Cardiac fibroblast (primary cell): ENCODE data around the gene HEATR9.

Experiments used
- DNase-seq, 2 donors: peaks; one replicate each; pipeline versions ENCODE4 v3.0.0 to v3.0.0-alpha.2; 2010; ENCODE audit warnings: low read depth in 2 of 2
- H3K4me3 ChIP-seq, 2 donors: replicated peaks in 1 of 2; 1 replicate in 1 of 2; 2 replicates in 1 of 2; pipeline ENCODE4 v1.5.1; 2011; ENCODE audit warnings: low read depth in 2 of 2, low read length in 2 of 2, mild to moderate bottlenecking in 2 of 2, moderate library complexity in 1 of 2
- TF ChIP-seq, protein P1 (sequence below): IDR thresholded peaks from one replicate; pipeline ENCODE4 v1.5.1; 2011; ENCODE audit warnings: low read depth, mild to moderate bottlenecking, low read length, inconsistent platforms

The HEATR9 gene, protein sequence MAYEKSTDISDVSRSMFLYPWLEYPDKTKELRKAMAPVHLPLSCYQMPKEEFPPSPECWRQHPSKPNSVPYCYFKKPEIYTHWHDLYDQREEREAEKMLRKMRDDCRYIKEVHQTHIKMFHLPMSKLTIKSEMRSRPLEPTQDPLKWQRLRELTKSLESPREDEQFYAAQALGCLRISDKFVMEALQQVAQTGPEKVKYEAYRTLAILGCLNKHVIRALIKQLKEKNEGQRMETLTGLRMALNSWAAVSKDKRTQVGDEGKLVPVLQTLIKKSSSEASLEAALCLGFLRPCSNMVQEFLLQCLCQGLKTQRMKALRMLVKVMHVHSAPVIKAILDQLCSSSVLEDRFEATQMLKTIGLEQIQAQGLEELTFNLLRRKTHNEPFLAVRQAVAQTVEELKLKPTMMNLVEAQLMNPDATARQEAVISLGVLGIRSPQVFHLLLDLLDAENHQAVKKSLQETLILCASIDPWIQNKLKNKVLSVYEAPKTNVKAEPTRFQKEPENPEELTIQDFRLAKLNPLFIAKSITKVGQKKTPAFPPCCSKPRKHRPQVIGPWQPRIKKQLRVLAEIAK

DNA sequence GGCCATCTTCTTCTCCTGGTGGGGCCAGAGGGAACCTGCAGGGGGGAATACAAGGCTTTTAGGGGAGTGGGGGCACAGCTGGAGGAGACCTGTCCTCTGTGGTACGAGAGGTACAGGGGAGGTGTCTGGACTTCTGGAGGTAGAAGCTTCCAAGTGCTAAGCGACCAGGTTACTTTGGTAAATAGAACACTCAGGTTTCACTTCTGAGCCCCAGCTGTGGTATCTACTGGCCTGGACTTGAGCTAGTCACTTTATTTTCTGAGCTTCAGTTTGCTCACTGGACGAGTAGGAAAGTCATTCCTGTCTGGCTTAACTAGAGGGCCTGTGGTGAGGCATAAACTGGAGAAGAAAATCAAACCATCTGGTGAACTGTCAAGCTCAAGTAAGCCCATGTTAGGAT, at the start of gene HEATR9:
Gene HEATR9, minus strand, starts transcription at position 155 of the 400 bp plus-strand sequence. Its CDS starts 149 bp downstream, at position 6.
- TF ChIP-seq, protein P1, sequence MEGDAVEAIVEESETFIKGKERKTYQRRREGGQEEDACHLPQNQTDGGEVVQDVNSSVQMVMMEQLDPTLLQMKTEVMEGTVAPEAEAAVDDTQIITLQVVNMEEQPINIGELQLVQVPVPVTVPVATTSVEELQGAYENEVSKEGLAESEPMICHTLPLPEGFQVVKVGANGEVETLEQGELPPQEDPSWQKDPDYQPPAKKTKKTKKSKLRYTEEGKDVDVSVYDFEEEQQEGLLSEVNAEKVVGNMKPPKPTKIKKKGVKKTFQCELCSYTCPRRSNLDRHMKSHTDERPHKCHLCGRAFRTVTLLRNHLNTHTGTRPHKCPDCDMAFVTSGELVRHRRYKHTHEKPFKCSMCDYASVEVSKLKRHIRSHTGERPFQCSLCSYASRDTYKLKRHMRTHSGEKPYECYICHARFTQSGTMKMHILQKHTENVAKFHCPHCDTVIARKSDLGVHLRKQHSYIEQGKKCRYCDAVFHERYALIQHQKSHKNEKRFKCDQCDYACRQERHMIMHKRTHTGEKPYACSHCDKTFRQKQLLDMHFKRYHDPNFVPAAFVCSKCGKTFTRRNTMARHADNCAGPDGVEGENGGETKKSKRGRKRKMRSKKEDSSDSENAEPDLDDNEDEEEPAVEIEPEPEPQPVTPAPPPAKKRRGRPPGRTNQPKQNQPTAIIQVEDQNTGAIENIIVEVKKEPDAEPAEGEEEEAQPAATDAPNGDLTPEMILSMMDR: no peak
- no peak for DNase-seq
- no peak within 1 kb of the TSS for H3K4me3 ChIP-seq

DNA sequence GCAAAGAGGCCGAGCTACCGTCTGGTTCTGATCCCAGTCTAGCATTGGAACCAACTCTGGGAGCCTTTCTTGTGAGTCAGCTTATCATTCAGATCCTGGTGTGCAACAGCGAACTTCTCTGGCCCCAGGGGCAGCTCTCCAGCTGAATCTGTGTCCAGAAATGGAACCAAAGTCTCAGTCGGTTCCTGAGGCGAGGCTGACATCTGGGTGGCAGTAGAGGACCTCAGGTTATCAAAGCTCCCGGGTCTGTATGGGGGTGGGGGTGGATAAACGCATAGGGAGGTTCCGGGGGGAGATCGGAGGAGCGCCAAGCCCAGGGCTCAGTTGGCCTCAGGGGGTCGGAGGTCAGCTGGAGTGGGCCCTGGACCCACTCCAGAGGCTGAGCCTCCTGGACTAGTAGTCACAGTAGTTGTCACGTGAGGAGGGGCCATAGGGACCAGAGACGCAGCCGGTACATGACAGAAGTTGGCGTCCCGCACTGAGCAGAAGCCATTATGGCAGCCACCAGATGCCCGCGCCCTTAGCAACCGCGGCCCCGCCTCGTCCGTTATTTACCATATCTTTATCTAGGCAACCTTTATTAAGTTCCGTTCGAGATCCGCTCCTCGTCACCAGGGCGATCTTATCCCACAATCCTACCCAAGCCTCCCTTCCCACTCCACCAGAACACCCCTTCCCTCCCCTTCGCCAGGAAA, 49.0 kb upstream of the HEATR9 start:
- no peak for DNase-seq
- TF ChIP-seq, protein P1: no peak
- H3K4me3 ChIP-seq: no peak overlapping the region

DNA sequence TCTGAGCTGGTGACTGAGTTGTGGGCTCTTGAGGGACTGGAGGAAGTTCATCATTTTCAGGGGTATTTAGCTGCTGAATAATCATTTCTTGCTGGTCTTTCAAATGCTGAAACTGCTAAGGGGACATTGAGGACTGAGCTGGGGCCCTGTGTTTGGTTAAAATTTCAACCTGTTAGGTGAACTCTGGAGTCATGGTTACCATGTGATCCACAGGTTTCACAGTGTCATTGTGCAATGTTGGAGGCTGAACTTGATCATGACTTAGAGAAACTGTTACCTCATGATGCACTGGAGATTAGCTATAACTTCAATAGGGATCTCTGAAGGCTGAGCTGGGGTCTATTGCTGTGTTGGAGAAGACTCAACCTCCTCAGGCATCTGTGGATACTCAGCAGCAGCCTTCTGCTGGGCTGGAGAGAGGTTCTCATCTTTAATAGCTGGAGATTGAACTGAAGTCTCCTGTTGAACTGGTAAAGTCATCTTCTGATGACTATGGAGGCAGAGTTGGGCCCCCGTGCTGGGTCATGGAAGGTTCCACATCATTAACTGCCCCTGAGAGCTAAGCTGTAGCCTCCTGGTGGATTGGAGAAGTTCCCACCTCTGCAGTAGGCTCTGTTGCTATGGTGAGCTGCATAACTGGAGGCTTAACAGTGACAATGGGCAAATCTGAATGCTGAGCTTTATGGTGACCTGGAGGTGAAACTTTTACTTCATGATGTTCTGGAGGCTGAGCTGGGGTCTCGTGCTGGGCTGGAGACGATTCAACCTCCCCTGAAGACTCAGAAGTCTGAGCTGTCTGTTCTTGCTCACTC, 46.7 kb upstream of the HEATR9 start:
- TF ChIP-seq, protein P1: no peak
- H3K4me3 ChIP-seq: no peak overlapping the region
- DNase-seq: no peak

DNA sequence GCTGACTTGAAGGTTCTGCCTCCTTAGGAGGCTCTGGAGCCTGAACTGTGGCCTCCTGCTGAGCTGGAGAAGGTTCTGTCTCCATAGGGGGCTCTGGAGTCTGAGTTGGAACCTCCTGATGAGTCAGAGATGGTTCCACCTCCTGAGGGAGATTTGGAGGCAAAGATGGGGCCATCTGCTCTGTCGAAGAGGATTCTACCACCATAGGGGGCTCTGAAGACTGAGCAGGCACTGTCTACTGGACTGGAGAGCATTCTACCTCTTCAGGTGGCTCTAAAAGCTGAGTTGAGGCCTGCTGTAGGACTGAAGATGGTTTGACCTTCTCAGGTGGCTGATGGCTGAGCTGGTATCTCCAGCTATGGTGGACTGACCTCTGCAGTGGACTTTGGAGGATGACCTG, 45.7 kb upstream of the HEATR9 start:
- no peak overlapping the region for H3K4me3 ChIP-seq
- TF ChIP-seq, protein P1: no peak
- no peak for DNase-seq

DNA sequence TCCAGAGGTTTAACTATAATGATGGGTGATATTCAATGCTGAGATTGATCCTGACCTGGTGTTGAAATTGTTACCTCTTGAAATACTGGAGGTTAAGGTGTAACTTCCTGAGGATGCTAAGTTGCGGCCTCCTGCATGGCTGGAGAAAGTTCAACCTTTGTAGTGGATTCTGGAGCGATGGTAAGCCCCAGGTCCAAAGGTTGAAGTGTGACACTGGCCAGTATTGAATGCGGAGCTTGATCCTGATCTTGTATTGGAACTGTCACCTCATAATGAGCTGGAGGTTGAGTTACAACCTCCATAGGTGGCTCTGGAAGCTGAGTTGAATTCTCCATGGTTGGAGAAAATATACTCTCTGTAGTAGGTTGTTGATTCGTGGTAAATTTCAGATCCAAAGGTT, 44.9 kb upstream of the HEATR9 start:
- DNase-seq: no peak
- TF ChIP-seq, protein P1: no peak
- H3K4me3 ChIP-seq: no peak overlapping the region

DNA sequence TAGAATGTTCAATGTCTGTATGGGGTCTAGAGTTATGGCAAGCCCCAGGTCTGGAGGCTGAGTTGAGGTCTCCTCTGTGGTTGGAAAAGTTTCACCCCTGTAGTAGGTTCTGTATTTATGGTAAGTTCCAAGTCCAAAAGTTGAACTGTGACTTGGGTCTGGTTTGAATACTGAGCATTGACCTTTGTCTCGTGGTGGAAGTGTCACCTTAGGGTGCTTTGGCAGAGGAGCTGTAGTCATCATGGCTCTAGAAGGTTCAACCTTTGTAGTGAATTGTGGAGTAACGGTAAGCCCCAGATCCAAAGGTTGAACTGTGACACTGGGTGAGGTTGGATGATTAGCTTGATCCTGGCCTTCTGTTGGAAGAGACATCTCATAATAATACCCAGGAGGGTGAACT, 44.3 kb upstream of the HEATR9 start:
- TF ChIP-seq, protein P1: no peak
- DNase-seq: no peak
- no peak overlapping the region for H3K4me3 ChIP-seq
